SK-N-SH (cell line): ENCODE measurements around the gene CELSR2.

ENCODE experiments used
- CTCF ChIP-seq: fragments of 200-600 bp; sonication (generic); IDR thresholded peaks from 2 replicates; pipeline ENCODE4 v1.6.1; 2017; ENCODE audit warnings: antibody characterized with exemption, mild to moderate bottlenecking, moderate library complexity
- ELF1 ChIP-seq: IDR thresholded peaks from 2 replicates; pipeline ENCODE4 v1.4.0; 2012
- EP300 ChIP-seq, 2 experiments: IDR thresholded peaks; 2 replicates each; pipeline versions ENCODE4 v1.4.0 to v1.6.1; 2012; ENCODE audit warnings: borderline replicate concordance in 1 of 2, low read depth in 1 of 2, low read length in 1 of 2
- EZH2phosphoT487 ChIP-seq: fragments of 200-600 bp; sonication (generic); IDR thresholded peaks from 2 replicates; pipeline ENCODE4 v1.6.1; 2017; ENCODE audit warnings: low read depth, mixed run types, mild to moderate bottlenecking, antibody characterized with exemption, moderate library complexity, borderline replicate concordance
- FOXJ3 ChIP-seq: sonication (generic); formaldehyde crosslinking; IDR thresholded peaks from 2 replicates; pipeline ENCODE4 v1.5.1; 2020; ENCODE audit warnings: mild to moderate bottlenecking, missing genetic modification reagents
- GABPA ChIP-seq: IDR thresholded peaks from 2 replicates; pipeline ENCODE4 v1.4.0; 2012; ENCODE audit warnings: low read depth, mild to moderate bottlenecking
- GATA2 ChIP-seq: sonication (generic); formaldehyde crosslinking; IDR thresholded peaks from 2 replicates; pipeline ENCODE4 v1.5.0; 2020; ENCODE audit warnings: mild to moderate bottlenecking, missing genetic modification reagents
- NFIC ChIP-seq: IDR thresholded peaks from 2 replicates; pipeline ENCODE4 v1.4.0; 2012; ENCODE audit warnings: borderline replicate concordance
- POLR2AphosphoS5 ChIP-seq: IDR thresholded peaks from 2 replicates; pipeline ENCODE4 v1.6.1; 2012; ENCODE audit warnings: low read depth, low read length
- RAD21 ChIP-seq: IDR thresholded peaks from 2 replicates; pipeline ENCODE4 v1.6.1; 2012; ENCODE audit warnings: mild to moderate bottlenecking, low read length
- RCOR1 ChIP-seq: fragments of 150-350 bp; IDR thresholded peaks from 2 replicates; pipeline ENCODE4 v1.6.1; 2017; ENCODE audit warnings: antibody characterized with exemption, low read length
- RFX5 ChIP-seq: IDR thresholded peaks from 2 replicates; pipeline ENCODE4 v1.6.1; 2012; ENCODE audit warnings: mild to moderate bottlenecking, improper control_type of control experiment, low read length
- TEAD4 ChIP-seq: IDR thresholded peaks from 2 replicates; pipeline ENCODE4 v1.4.0; 2012; ENCODE audit warnings: mild to moderate bottlenecking, borderline replicate concordance; ENCODE audit not compliant: insufficient read depth
- TF ChIP-seq, protein P1 (sequence below): IDR thresholded peaks from 2 replicates; pipeline ENCODE4 v1.6.1; 2012; ENCODE audit warnings: mild to moderate bottlenecking, low read depth, low read length, moderate library complexity

DNA sequence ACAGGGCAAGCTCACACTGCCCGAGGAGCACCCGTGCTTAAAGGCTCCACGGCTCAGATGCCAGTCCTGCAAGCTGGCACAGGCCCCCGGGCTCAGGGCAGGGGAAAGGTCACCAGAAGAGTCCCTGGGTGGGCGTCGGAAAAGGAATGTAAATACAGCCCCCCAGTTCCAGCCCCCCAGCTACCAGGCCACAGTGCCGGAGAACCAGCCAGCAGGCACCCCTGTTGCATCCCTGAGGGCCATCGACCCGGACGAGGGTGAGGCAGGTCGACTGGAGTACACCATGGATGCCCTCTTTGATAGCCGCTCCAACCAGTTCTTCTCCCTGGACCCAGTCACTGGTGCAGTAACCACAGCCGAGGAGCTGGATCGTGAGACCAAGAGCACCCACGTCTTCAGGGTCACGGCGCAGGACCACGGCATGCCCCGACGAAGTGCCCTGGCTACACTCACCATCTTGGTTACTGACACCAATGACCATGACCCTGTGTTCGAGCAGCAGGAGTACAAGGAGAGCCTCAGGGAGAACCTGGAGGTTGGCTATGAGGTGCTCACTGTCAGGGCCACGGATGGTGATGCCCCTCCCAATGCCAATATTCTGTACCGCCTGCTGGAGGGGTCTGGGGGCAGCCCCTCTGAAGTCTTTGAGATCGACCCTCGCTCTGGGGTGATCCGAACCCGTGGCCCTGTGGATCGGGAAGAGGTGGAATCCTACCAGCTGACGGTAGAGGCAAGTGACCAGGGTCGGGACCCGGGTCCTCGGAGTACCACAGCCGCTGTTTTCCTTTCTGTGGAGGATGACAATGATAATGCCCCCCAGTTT lies 1.3 kb downstream of the CELSR2 start:
- TF ChIP-seq GATA2 (CRISPR knock-in tag) = no peak
- TF ChIP-seq CTCF = no peak
- no peak for TF ChIP-seq RAD21
- no peak for TF ChIP-seq GABPA
- no peak for TF ChIP-seq RFX5
- no peak for TF ChIP-seq RCOR1
- TF ChIP-seq FOXJ3 (CRISPR knock-in tag) = no peak
- TF ChIP-seq NFIC = no peak
- TF ChIP-seq, protein P1, sequence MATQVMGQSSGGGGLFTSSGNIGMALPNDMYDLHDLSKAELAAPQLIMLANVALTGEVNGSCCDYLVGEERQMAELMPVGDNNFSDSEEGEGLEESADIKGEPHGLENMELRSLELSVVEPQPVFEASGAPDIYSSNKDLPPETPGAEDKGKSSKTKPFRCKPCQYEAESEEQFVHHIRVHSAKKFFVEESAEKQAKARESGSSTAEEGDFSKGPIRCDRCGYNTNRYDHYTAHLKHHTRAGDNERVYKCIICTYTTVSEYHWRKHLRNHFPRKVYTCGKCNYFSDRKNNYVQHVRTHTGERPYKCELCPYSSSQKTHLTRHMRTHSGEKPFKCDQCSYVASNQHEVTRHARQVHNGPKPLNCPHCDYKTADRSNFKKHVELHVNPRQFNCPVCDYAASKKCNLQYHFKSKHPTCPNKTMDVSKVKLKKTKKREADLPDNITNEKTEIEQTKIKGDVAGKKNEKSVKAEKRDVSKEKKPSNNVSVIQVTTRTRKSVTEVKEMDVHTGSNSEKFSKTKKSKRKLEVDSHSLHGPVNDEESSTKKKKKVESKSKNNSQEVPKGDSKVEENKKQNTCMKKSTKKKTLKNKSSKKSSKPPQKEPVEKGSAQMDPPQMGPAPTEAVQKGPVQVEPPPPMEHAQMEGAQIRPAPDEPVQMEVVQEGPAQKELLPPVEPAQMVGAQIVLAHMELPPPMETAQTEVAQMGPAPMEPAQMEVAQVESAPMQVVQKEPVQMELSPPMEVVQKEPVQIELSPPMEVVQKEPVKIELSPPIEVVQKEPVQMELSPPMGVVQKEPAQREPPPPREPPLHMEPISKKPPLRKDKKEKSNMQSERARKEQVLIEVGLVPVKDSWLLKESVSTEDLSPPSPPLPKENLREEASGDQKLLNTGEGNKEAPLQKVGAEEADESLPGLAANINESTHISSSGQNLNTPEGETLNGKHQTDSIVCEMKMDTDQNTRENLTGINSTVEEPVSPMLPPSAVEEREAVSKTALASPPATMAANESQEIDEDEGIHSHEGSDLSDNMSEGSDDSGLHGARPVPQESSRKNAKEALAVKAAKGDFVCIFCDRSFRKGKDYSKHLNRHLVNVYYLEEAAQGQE = no peak
- TF ChIP-seq EP300 (IDR thresholded peaks at IDR 0.05; ENCODE audit: borderline replicate concordance in 1 of 2, low read depth in 1 of 2, low read length in 1 of 2) = no peak
- no peak for TF ChIP-seq ELF1
- no peak for TF ChIP-seq EZH2phosphoT487
- TF ChIP-seq POLR2AphosphoS5 = no peak
- TF ChIP-seq TEAD4 = no peak
